Muscle layer of duodenum (tissue), 2 donors: ENCODE data around the gene BAIAP2L1.
A peak's percentile ranks its signal among the peaks of the same experiment; 100 is the strongest.

Experiments
- H3K27ac ChIP-seq: one replicate; pipeline ENCODE4 v1.7.0; 2013; ENCODE audit warnings: mild to moderate bottlenecking, low read length
- H3K27me3 ChIP-seq: one replicate; pipeline ENCODE4 v1.7.0; 2013; ENCODE audit warnings: low read depth, mild to moderate bottlenecking, control low read depth, low read length
- H3K36me3 ChIP-seq, 2 donors: one replicate each; pipeline ENCODE4 v1.7.0; 2013; ENCODE audit warnings: low read length in 2 of 2, control low read depth in 1 of 2, mild to moderate bottlenecking in 1 of 2; ENCODE audit not compliant: insufficient read depth in 2 of 2, control insufficient read depth in 1 of 2
- H3K4me1 ChIP-seq, 2 donors: one replicate each; pipeline ENCODE4 v1.7.0; 2013; ENCODE audit warnings: low read length in 2 of 2, mild to moderate bottlenecking in 2 of 2, control low read depth in 1 of 2, moderate library complexity in 1 of 2; ENCODE audit not compliant: insufficient read depth in 2 of 2, control insufficient read depth in 1 of 2
- H3K4me3 ChIP-seq, 2 donors: one replicate each; pipeline ENCODE4 v1.7.0; 2013; ENCODE audit warnings: low read length in 2 of 2, low read depth in 1 of 2, mild to moderate bottlenecking in 1 of 2
- H3K9me3 ChIP-seq, 2 donors: one replicate each; pipeline ENCODE4 v1.7.0; 2013; ENCODE audit warnings: low read length in 2 of 2, control low read depth in 1 of 2, mild to moderate bottlenecking in 1 of 2; ENCODE audit not compliant: control insufficient read depth in 1 of 2
- donor health status: healthy.

Gene BAIAP2L1

GRCh38 chr7:98354511-98355249, 46.2 kb downstream of the BAIAP2L1 start:
- H3K9me3 ChIP-seq: no peaks in the 10 kb centered on the region
- no peaks in the 10 kb centered on the region for H3K36me3 ChIP-seq
- no peaks in the 10 kb centered on the region for H3K27me3 ChIP-seq
- H3K27ac ChIP-seq: peak overlapping the region; percentile 45
- no peaks in the 10 kb centered on the region for H3K4me1 ChIP-seq
- no peak overlapping the region for H3K4me3 ChIP-seq

DNA sequence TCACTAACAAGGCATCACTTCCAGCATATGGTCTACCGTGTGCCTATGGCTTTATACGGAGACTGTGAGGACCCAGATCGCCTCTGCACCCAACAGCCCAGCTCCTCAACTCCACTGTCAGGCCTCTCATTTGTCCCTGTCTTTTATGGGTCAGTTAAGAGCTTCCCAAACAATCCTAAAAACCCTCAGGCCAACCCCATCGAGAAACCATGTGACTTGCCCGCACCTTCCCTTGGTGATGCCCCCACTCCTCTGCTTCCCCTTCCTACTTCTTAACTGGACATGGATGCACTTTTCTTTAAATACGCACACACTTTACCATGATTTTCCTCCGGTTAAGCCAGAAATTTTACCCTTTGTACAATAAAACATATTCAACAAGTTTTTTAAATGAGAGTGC, 46.8 kb downstream of the BAIAP2L1 start:
- Histone ChIP-seq H3K4me1 (no peaks in the 10 kb centered on the region), H3K4me3 (no peak overlapping the region), H3K9me3 (no peaks in the 10 kb centered on the region), H3K27me3 (no peaks in the 10 kb centered on the region), H3K27ac (peak overlapping the region; percentile 32), H3K36me3 (no peaks in the 10 kb centered on the region)

GRCh38 chr7:98352621-98353020, 48.3 kb downstream of the BAIAP2L1 start:
- H3K9me3 ChIP-seq: no peaks in the 10 kb centered on the region
- no peak overlapping the region for H3K4me3 ChIP-seq
- H3K27ac ChIP-seq: no peak overlapping the region
- H3K4me1 ChIP-seq: no peaks in the 10 kb centered on the region
- no peaks in the 10 kb centered on the region for H3K27me3 ChIP-seq
- no peaks in the 10 kb centered on the region for H3K36me3 ChIP-seq

DNA sequence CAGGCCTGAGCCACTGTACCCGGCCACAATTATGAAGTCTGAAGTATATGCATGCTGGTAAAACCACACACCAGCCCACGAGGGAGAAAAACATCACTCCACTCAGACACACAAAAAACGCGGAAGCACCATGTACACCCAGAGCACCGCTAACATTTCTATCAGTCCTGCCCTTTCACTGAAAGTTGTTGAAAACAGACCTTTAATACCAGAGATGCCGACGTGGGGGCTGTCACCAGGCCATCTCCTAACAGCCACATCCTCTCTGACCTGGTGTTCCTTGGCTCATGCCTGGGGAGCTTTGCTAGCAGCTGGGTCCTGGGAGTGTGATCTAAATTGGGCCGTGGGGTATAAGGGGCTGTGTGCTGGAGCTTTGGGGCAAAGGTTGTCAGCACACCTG, 49.8 kb downstream of the BAIAP2L1 start:
- Histone ChIP-seq H3K4me1 (no peaks in the 10 kb centered on the region), H3K4me3 (no peak overlapping the region), H3K9me3 (no peaks in the 10 kb centered on the region), H3K27ac (no peak overlapping the region), H3K27me3 (no peaks in the 10 kb centered on the region), H3K36me3 (no peaks in the 10 kb centered on the region)

DNA sequence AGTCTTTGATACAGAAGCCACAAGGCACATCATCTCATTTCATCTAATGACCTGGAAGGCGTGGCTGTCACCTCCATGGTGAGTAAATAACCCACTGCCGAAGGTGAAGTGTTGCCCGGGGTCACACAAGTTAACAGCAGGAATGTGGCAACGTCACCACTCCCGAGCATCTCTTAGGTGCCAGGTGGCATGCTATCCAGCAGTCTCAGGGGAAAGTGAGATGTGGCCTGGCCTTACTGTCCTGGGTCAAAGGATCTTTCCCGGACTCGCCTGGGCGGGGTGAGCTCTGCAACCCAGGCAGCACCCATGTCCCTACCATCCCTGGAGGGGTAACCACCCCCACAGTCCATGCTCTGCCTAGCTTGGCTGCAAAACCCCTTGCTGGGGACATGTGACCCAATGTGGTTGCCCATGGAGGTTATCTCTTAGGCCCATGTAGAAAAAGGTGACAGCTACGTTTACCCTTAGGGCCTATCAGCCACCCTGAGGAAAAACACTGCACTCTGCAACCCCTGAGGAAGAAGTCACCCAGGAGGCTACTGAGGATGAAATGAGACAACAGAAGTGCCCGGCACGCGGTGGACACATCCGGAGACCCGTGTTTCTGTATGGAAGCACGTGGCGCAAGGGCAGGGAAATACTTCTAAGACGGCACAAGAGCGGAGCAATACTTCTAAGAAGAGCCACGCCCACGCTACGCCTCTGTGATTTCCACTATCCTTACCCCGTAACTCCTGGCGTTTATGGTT, 52.0 kb downstream of the BAIAP2L1 start:
- Histone ChIP-seq H3K27ac (no peak overlapping the region), H3K27me3 (no peaks in the 10 kb centered on the region), H3K4me1 (no peaks in the 10 kb centered on the region), H3K36me3 (no peaks in the 10 kb centered on the region), H3K4me3 (no peak overlapping the region), H3K9me3 (no peaks in the 10 kb centered on the region)

DNA sequence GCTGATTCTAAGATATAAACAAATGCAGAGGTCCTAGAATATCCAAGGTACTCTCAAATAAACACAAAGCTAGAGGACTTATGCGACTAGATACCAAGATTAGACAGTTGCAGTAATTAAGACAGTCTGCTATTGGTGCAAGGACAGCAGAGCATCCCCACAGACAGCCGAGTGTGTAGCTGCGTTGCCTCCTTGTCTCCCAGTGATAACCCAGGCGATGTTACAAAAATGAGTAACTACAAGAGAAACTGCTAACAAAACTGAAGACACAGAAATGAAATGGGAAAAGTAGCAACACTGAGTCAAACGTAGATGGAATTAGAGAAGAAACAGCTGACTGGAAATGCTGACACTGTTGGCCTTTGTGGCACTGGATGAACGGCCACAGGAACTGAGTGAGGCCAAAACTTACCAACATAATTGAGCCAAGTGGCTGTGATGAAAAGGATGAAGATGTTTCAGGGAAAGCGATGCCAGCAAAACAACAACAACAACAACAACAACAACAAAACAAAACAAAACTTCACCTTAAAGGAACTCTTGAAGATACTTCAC, 54.3 kb downstream of the BAIAP2L1 start:
- Histone ChIP-seq H3K4me3 (no peak overlapping the region), H3K27me3 (no peaks in the 10 kb centered on the region), H3K4me1 (no peaks in the 10 kb centered on the region), H3K9me3 (no peaks in the 10 kb centered on the region), H3K27ac (no peak overlapping the region), H3K36me3 (no peaks in the 10 kb centered on the region)

- H3K4me3 ChIP-seq: no peak overlapping the region
- H3K27me3 ChIP-seq: no peaks in the 10 kb centered on the region
- H3K27ac ChIP-seq: no peak overlapping the region
- no peaks in the 10 kb centered on the region for H3K36me3 ChIP-seq
- no peaks in the 10 kb centered on the region for H3K9me3 ChIP-seq
- no peaks in the 10 kb centered on the region for H3K4me1 ChIP-seq
Measured at GRCh38 chr7:98341106-98341505, 59.8 kb downstream of the BAIAP2L1 start.

DNA sequence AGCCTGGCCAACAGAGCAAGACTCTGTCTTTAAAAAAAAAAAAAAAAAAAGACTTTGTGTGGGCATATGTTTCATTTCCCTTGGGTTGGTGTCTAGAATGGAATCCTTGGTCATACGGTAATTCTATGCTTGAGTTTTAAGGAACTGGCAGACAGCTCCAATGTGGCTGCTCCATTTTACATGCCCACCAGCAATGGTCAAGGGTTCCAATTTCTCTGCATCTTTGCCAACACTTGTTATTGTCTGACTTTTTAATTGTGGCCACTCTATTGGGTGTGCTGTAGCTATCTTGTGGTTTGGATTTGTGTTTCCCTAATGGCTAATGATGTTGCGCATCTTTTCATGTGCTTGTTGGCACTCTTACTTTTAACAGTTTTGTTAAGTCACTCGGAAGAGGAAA, 61.8 kb downstream of the BAIAP2L1 start:
- H3K27ac ChIP-seq: no peak overlapping the region
- no peaks in the 10 kb centered on the region for H3K36me3 ChIP-seq
- no peaks in the 10 kb centered on the region for H3K27me3 ChIP-seq
- H3K9me3 ChIP-seq: no peaks in the 10 kb centered on the region
- H3K4me1 ChIP-seq: no peaks in the 10 kb centered on the region
- no peak overlapping the region for H3K4me3 ChIP-seq

DNA sequence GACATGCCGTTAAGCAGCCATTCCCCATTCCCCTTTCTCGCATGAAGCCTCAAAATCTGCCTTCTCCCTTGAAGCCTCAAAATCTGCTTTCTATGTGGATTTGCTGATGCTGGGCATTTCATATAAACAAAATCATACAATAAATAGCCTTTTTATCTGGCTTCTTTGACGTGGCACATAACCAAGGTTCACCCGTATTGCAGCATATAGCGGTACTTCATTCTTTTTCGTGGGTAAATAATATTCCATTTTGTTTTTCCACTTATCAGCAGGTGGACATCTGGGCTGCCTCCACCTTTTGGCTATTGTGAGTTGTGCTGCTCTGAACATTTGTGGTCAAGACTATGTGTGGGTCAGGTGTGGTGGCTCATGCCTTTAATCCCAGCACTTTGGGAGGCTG, 62.4 kb downstream of the BAIAP2L1 start:
- H3K27ac ChIP-seq: no peak overlapping the region
- no peaks in the 10 kb centered on the region for H3K4me1 ChIP-seq
- no peaks in the 10 kb centered on the region for H3K36me3 ChIP-seq
- H3K4me3 ChIP-seq: no peak overlapping the region
- no peaks in the 10 kb centered on the region for H3K9me3 ChIP-seq
- no peaks in the 10 kb centered on the region for H3K27me3 ChIP-seq

- Histone ChIP-seq H3K9me3 (peaks cover 0 to 4% of the 10 kb centered on the region in 2 donors), H3K36me3 (no peaks in the 10 kb centered on the region), H3K4me1 (no peaks in the 10 kb centered on the region), H3K27me3 (no peaks in the 10 kb centered on the region), H3K27ac (no peak overlapping the region), H3K4me3 (no peak overlapping the region)
Measured at GRCh38 chr7:98335411-98335977, 65.4 kb downstream of the BAIAP2L1 start.

- H3K27me3 ChIP-seq: no peaks in the 10 kb centered on the region
- H3K9me3 ChIP-seq: peaks cover 0 to 4% of the 10 kb centered on the region in 2 donors
- no peak overlapping the region for H3K27ac ChIP-seq
- H3K4me3 ChIP-seq: no peak overlapping the region
- H3K36me3 ChIP-seq: peaks cover 0 to 4% of the 10 kb centered on the region in 2 donors
- H3K4me1 ChIP-seq: no peaks in the 10 kb centered on the region
Measured at GRCh38 chr7:98334081-98334480, 66.8 kb downstream of the BAIAP2L1 start.
